CD14-positive monocyte (primary cell): Measurements from ENCODE around the gene TOMM40. TPM values are rescaled to one million over a fixed set of nuclear protein-coding genes. Genes with fewer than 3 reads are reported as not detected.
"Not testable (repeated sequence)": the region's sequence is repeated elsewhere in the genome, so short reads cannot be mapped to it uniquely, and the experiment has no call there.

Experiments
- DNase-seq, 3 donors: peaks; one replicate each; pipeline ENCODE4 v3.0.0-alpha.2; 2011 to 2022
- H2AFZ ChIP-seq: 2 replicates; pipeline ENCODE4 v1.6.0; 2012; ENCODE audit warnings: mild to moderate bottlenecking, low read depth, low read length, inconsistent platforms; ENCODE audit not compliant: insufficient read depth, poor library complexity, severe bottlenecking
- H3K27ac ChIP-seq, 2 donors: 1 replicate in 1 of 2; 2 replicates in 1 of 2; pipeline ENCODE4 v1.5.1; 2012 to 2013; ENCODE audit warnings: low read length in 2 of 2, control low read depth in 1 of 2, inconsistent platforms in 1 of 2, low read depth in 1 of 2, mild to moderate bottlenecking in 1 of 2
- H3K27me3 ChIP-seq, 2 donors: one replicate each; pipeline versions ENCODE4 v1.6.0 to v1.6.1; 2011 to 2013; ENCODE audit warnings: low read length in 2 of 2; ENCODE audit not compliant: control insufficient read depth in 2 of 2, insufficient read depth in 2 of 2
- H3K36me3 ChIP-seq, 2 donors: replicated peaks in 1 of 2; 1 replicate in 1 of 2; 2 replicates in 1 of 2; pipeline versions ENCODE4 v1.5.1 to v1.6.1; 2012 to 2013; ENCODE audit warnings: low read length in 2 of 2, control low read depth in 1 of 2, inconsistent platforms in 1 of 2, mild to moderate bottlenecking in 1 of 2; ENCODE audit not compliant: insufficient read depth in 2 of 2, control insufficient read depth in 1 of 2
- H3K4me1 ChIP-seq, 2 donors: 1 replicate in 1 of 2; 2 replicates in 1 of 2; pipeline versions ENCODE4 v1.5.1 to v1.6.1; 2012 to 2013; ENCODE audit warnings: low read length in 2 of 2, control low read depth in 1 of 2, inconsistent platforms in 1 of 2, mild to moderate bottlenecking in 1 of 2, moderate library complexity in 1 of 2; ENCODE audit not compliant: insufficient read depth in 2 of 2, control insufficient read depth in 1 of 2
- H3K4me2 ChIP-seq: replicated peaks from 2 replicates; pipeline ENCODE3; 2012; ENCODE audit warnings: low read length, moderate library complexity, mild to moderate bottlenecking; ENCODE audit not compliant: poor library complexity, severe bottlenecking; ENCODE audit errors: extremely low read depth
- H3K4me3 ChIP-seq, 3 experiments: fragments of 200-600 bp in 1 of 3; sonication (generic) in 1 of 3; replicated peaks in 1 of 3; 1 replicate in 2 of 3; 2 replicates in 1 of 3; pipeline ENCODE4 v1.5.1; 2011 to 2013; ENCODE audit warnings: low read length in 3 of 3, mild to moderate bottlenecking in 3 of 3, control low read depth in 2 of 3, low read depth in 2 of 3, inconsistent platforms in 1 of 3, moderate library complexity in 1 of 3
- H3K79me2 ChIP-seq: 2 replicates; pipeline ENCODE4 v1.6.0; 2012; ENCODE audit warnings: mild to moderate bottlenecking, control low read depth, inconsistent platforms, low read length, moderate library complexity; ENCODE audit not compliant: insufficient read depth
- H3K9ac ChIP-seq: 2 replicates; pipeline ENCODE4 v1.6.0; 2017; ENCODE audit warnings: low read length, mild to moderate bottlenecking; ENCODE audit not compliant: insufficient read depth, poor library complexity, severe bottlenecking
- H3K9me3 ChIP-seq, 2 donors: replicated peaks in 1 of 2; 1 replicate in 1 of 2; 2 replicates in 1 of 2; pipeline versions ENCODE4 v1.5.1 to v1.6.1; 2012 to 2013; ENCODE audit warnings: low read length in 2 of 2, control low read depth in 1 of 2; ENCODE audit not compliant: control insufficient read depth in 1 of 2, insufficient read depth in 1 of 2
- H4K20me1 ChIP-seq: 2 replicates; pipeline ENCODE4 v1.6.0; 2012; ENCODE audit warnings: mild to moderate bottlenecking, low read length, control low read depth, moderate library complexity; ENCODE audit not compliant: insufficient read depth
- H3K27ac Mint-ChIP-seq, 7 donors: one replicate each; pipeline ENCODE4 v1.8.0; 2020; ENCODE audit warnings: mild to moderate bottlenecking in 7 of 7, mixed read lengths in 7 of 7, moderate library complexity in 6 of 7, inconsistent platforms in 2 of 7
- H3K27me3 Mint-ChIP-seq, 3 donors: one replicate each; pipeline ENCODE4 v1.8.0; 2021 to 2022; ENCODE audit warnings: low read depth in 3 of 3, mild to moderate bottlenecking in 3 of 3, mixed read lengths in 3 of 3, moderate library complexity in 3 of 3, inconsistent platforms in 1 of 3
- H3K36me3 Mint-ChIP-seq, 2 donors: one replicate each; pipeline ENCODE4 v1.8.0; 2020; ENCODE audit warnings: mixed read lengths in 2 of 2, inconsistent platforms in 1 of 2, mild to moderate bottlenecking in 1 of 2
- H3K4me1 Mint-ChIP-seq: one replicate; pipeline ENCODE4 v1.8.0; 2020; ENCODE audit warnings: mild to moderate bottlenecking, mixed read lengths
- H3K4me3 Mint-ChIP-seq, 2 donors: one replicate each; pipeline ENCODE4 v1.8.0; 2020; ENCODE audit warnings: mild to moderate bottlenecking in 2 of 2, mixed read lengths in 2 of 2, moderate library complexity in 1 of 2
- H3K9me3 Mint-ChIP-seq, 7 donors: one replicate each; pipeline ENCODE4 v1.8.0; 2020 to 2022; ENCODE audit warnings: mixed read lengths in 7 of 7, mild to moderate bottlenecking in 6 of 7, moderate library complexity in 6 of 7, inconsistent platforms in 2 of 7
- CTCF ChIP-seq: fragments of 200-600 bp; IDR thresholded peaks from one replicate; pipeline ENCODE4 v1.8.0; 2022; ENCODE audit warnings: antibody characterized with exemption, mild to moderate bottlenecking
- WGBS: methylation state at CpG from one replicate; pipeline ENCODE4 v1.1.5; 2013; ENCODE audit warnings: missing lambda C conversion rate; ENCODE audit not compliant: insufficient coverage; 5-methylcytosine and 5-hydroxymethylcytosine counted together
- intact Hi-C, 2 donors: fragments of 100-400 bp; cut with micrococcal nuclease; formaldehyde crosslinking; loops; one replicate each; pipeline versions ENCODE4 v1.15.0 to v1.15.1; 2023
- polyA plus RNA-seq, 3 donors: library from polyadenylated mRNA; depleted of rRNA in 1 of 3; unstranded in 2 of 3; stranded (reverse) in 1 of 3; fragments of 300-500 nt in 2 of 3; fragments of >200 nt in 1 of 3; fragmentation: Illumina TruSeq in 2 of 3; gene quantifications; 1 replicate in 2 of 3; 2 replicates in 1 of 3; pipeline ENCODE4 v1.2.3, GENCODE V29; 2012 to 2021

The TOMM40 gene
- polyA plus RNA-seq, 3 donors, result 15.0 to 25.4 (median 16.4) TPM

DNA sequence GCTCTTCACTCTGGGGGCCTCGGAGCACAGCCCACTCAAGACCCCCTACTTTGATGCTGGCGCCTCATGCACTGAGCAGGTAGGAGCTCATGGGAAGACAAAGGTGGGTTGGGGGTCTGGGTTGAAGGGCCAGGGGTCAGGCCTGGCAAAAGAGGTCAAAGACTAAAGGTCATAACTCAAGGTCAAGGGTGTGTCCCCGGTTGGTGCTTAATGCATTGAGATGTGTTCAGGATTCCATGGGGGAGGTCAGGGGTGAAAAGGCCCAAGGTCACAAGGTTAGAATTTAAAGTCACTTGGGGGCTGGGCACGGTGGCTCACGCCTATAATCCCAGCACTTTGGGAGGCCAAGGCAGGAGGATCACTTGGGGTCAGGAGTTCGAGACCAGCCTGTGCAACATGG lies 4.9 kb upstream of the TOMM40 start:
- H3K4me2 ChIP-seq, result no peak overlapping the region
- H3K4me1 Mint-ChIP-seq, result peaks cover 8% of the 10 kb centered on the region
- TF ChIP-seq CTCF, result no peak
- H3K79me2 ChIP-seq, result peaks cover under 1% of the 10 kb centered on the region
- no peak overlapping the region for H3K9ac ChIP-seq
- H3K27ac Mint-ChIP-seq, result no peak overlapping the region
- 97% methylated on average over 4 of the region's 6 CpGs for WGBS
- no peak for DNase-seq
- H3K27ac ChIP-seq, result no peak overlapping the region
- no peak overlapping the region for H2AFZ ChIP-seq
- H3K36me3 ChIP-seq, result no peaks in the 10 kb centered on the region
- no peaks in the 10 kb centered on the region for H4K20me1 ChIP-seq
- H3K27me3 Mint-ChIP-seq, result peaks cover 0 to 2% (median 1%) of the 10 kb centered on the region in 3 donors
- H3K9me3 Mint-ChIP-seq, result peaks cover 0 to 2% (median 0%) of the 10 kb centered on the region in 7 donors
- H3K27me3 ChIP-seq, result no peaks in the 10 kb centered on the region
- intact Hi-C loops, result no loop called here
- H3K4me1 ChIP-seq, result peaks cover 8% of the 10 kb centered on the region in 2 donors
- H3K4me3 Mint-ChIP-seq, result no peak overlapping the region
- no peak overlapping the region for H3K4me3 ChIP-seq
- no peaks in the 10 kb centered on the region for H3K9me3 ChIP-seq
- H3K36me3 Mint-ChIP-seq, result peaks cover 0 to 26% of the 10 kb centered on the region in 2 donors

GRCh38 chr19:44887648-44888047 lies 3.4 kb upstream of the TOMM40 start:
- TF ChIP-seq CTCF, result no peak
- Mint-ChIP-seq H3K4me1 (peaks cover 19% of the 10 kb centered on the region), H3K9me3 (peaks cover 0 to 2% (median 0%) of the 10 kb centered on the region in 7 donors), H3K27me3 (peaks cover 0 to 2% (median 1%) of the 10 kb centered on the region in 3 donors), H3K4me3 (no peak overlapping the region), H3K27ac (peak overlapping the region in 1 of 7 donors; percentile 20), H3K36me3 (peaks cover 2 to 27% of the 10 kb centered on the region in 2 donors)
- no peak overlapping the region for H3K9ac ChIP-seq
- no peaks in the 10 kb centered on the region for H3K9me3 ChIP-seq
- intact Hi-C loops, result no loop called here
- H3K4me1 ChIP-seq, result peaks cover 20 to 23% of the 10 kb centered on the region in 2 donors
- no peak overlapping the region for H3K4me3 ChIP-seq
- no peak overlapping the region for H3K27ac ChIP-seq
- H3K4me2 ChIP-seq, result no peak overlapping the region
- no peak overlapping the region for H2AFZ ChIP-seq
- no peaks in the 10 kb centered on the region for H3K27me3 ChIP-seq
- peaks cover 0 to under 1% of the 10 kb centered on the region in 2 donors for H3K36me3 ChIP-seq
- WGBS, result 98% methylated on average over 3 of the region's 4 CpGs
- H3K79me2 ChIP-seq, result peaks cover 15% of the 10 kb centered on the region
- peaks cover 7% of the 10 kb centered on the region for H4K20me1 ChIP-seq
- DNase-seq, result no peak

- H3K27me3 ChIP-seq, intact Hi-C loops, H3K4me2 ChIP-seq, H3K4me3 Mint-ChIP-seq, H3K36me3 ChIP-seq, H2AFZ ChIP-seq, H4K20me1 ChIP-seq, H3K9ac ChIP-seq, DNase-seq, H3K4me3 ChIP-seq, H3K27ac ChIP-seq, H3K27me3 Mint-ChIP-seq, H3K9me3 ChIP-seq, H3K9me3 Mint-ChIP-seq: not testable (repeated sequence)
- Mint-ChIP-seq H3K36me3 (peaks cover 9 to 34% of the 10 kb centered on the region in 2 donors), H3K4me1 (peaks cover 23% of the 10 kb centered on the region), H3K27ac (peak overlapping the region in 1 of 7 donors; percentile 14)
- H3K79me2 ChIP-seq, result peaks cover 19% of the 10 kb centered on the region
- WGBS, result 100% methylated on average over 3 of the region's 5 CpGs
- peaks cover 20 to 25% of the 10 kb centered on the region in 2 donors for H3K4me1 ChIP-seq
Observed at GRCh38 chr19:44888335-44888734, 2.7 kb upstream of the TOMM40 start.
